ENCODE data around the gene FIGNL1. TPM values are rescaled to one million over a fixed set of nuclear protein-coding genes. Genes with fewer than 3 reads are reported as not detected.

FIGNL1 gene
- total RNA-seq, 1 experiment from 2014 or later, result 13.8 TPM

DNA sequence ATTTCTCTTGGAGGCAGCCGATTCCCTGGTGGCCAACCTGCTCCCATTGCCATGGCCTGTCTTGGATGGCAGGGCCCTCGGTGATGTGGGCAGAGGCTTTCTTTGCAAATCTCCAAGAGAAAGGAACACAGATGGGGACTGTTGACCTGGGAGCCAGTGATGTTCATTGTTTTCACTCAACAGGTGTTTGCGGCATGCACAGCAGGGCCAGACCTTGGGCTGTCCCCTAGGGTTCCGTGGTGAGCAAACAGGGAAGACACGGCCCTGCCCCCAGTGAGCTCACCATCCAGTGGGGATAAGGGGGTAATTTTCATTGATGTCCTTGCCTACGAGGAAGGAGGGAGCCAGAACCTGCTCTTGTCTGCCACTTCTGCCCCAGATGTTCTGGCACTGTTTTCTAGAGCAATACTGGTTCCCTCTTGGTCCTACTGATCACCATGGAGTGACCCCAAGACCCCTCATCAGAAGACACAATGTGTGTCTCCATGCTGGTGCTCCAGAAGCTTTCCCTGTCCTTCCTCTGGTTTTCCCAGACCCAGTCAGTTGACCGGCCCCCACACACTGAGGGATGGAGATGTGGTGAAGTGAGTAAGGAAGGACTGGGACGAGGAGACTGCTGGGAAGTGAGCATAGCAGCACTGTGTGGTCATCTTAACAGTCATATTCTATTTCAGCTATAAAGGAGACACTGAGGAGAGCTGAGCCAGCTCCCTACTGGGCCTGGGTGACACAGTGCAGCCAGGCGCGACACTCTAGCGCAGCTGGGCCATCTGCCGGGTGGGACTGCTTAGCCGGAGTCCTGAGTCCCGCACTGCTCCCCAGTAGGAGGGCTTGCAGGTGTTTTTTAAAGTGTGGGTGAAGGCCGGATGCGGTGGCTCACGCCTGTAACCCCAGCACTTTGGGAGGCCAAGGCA, 20.4 kb upstream of the FIGNL1 start:
- H3K36me3 Mint-ChIP-seq (ENCODE audit: insufficient read depth in 1 of 3, low read depth in 3 of 3), result no peaks in the 10 kb centered on the region; a peak in 1 of 7 replicates
- Histone ChIP-seq H3K27ac (ENCODE audit: insufficient read length, low read depth, low read length) (no peak overlapping the region), H3T11ph (ENCODE audit: low read length) (no peak overlapping the region), H2BK120ac (ENCODE audit: low read depth, low read length, poor library complexity, severe bottlenecking) (no peak overlapping the region), H3K4me1 (ENCODE audit: insufficient read depth, low read length) (no peaks in the 10 kb centered on the region), H4K8ac (replicated peaks; ENCODE audit: insufficient read length, low read depth, low read length) (no peak overlapping the region), H3K23me2 (ENCODE audit: insufficient read length, low read depth, low read length, poor library complexity, severe bottlenecking) (no peaks in the 10 kb centered on the region), H2AK5ac (ENCODE audit: insufficient read length, low read length) (no peak overlapping the region), H3K9me3 (ENCODE audit: control insufficient read depth, low read depth, low read length) (no peaks in the 10 kb centered on the region), H4K91ac (ENCODE audit: insufficient read length, low read depth, low read length) (no peak overlapping the region), H3K56ac (ENCODE audit: insufficient read length, low read depth, low read length) (no peak overlapping the region), H2BK5ac (ENCODE audit: insufficient read length, low read length) (no peak overlapping the region), H4K20me1 (ENCODE audit: control insufficient read depth, insufficient read depth, insufficient read length) (no peaks in the 10 kb centered on the region), H3K79me2 (ENCODE audit: insufficient read depth, low read length) (no peaks in the 10 kb centered on the region), H3K14ac (ENCODE audit: insufficient read depth, low read length) (no peak overlapping the region), H2BK20ac (ENCODE audit: low read depth, low read length, poor library complexity, severe bottlenecking) (no peak overlapping the region), H3K23ac (ENCODE audit: insufficient read length, low read depth, low read length) (no peak overlapping the region), H3K79me1 (ENCODE audit: insufficient read depth, low read depth, low read length, poor library complexity, severe bottlenecking) (no peaks in the 10 kb centered on the region), H3K4ac (ENCODE audit: low read depth, low read length) (no peak overlapping the region), H3K27me3 (ENCODE audit: insufficient read depth, low read length) (no peaks in the 10 kb centered on the region), H2BK15ac (ENCODE audit: low read depth, low read length) (no peak overlapping the region), H3K4me2 (ENCODE audit: insufficient read depth, insufficient read length, low read length) (no peak overlapping the region), H3K18ac (ENCODE audit: insufficient read length, low read depth, low read length) (no peak overlapping the region), H3K9ac (ENCODE audit: extremely low read depth, insufficient read length, low read length) (no peak overlapping the region), H2BK12ac (ENCODE audit: insufficient read length, low read depth, low read length) (no peak overlapping the region), H4K5ac (ENCODE audit: insufficient read length, low read depth, low read length) (no peak overlapping the region), H2AFZ (ENCODE audit: low read length) (no peak overlapping the region)
- DNase-seq, result no peak
- WGBS (ENCODE audit: extremely low coverage, insufficient read length, low lambda C conversion rate), result no CpG with 5 or more reads among the region's 17 CpGs
- peak overlapping the region in 1 of 3 experiments; percentile 31; a peak in 2 of 7 replicates for H3K27ac Mint-ChIP-seq
- peaks cover 22% of the 10 kb centered on the region for H3K27me3 Mint-ChIP-seq (ENCODE audit: low read depth)
- H3K4me1 Mint-ChIP-seq, result peaks cover 7 to 9% of the 10 kb centered on the region in 2 experiments
- TF ChIP-seq, protein P1, sequence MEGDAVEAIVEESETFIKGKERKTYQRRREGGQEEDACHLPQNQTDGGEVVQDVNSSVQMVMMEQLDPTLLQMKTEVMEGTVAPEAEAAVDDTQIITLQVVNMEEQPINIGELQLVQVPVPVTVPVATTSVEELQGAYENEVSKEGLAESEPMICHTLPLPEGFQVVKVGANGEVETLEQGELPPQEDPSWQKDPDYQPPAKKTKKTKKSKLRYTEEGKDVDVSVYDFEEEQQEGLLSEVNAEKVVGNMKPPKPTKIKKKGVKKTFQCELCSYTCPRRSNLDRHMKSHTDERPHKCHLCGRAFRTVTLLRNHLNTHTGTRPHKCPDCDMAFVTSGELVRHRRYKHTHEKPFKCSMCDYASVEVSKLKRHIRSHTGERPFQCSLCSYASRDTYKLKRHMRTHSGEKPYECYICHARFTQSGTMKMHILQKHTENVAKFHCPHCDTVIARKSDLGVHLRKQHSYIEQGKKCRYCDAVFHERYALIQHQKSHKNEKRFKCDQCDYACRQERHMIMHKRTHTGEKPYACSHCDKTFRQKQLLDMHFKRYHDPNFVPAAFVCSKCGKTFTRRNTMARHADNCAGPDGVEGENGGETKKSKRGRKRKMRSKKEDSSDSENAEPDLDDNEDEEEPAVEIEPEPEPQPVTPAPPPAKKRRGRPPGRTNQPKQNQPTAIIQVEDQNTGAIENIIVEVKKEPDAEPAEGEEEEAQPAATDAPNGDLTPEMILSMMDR (conservative IDR thresholded peaks at IDR 0.05), result no peak
- H3K9me3 Mint-ChIP-seq, result peaks cover 0 to 3% of the 10 kb centered on the region in 2 experiments; a peak in 1 of 5 replicates
- no peak overlapping the region for H3K4me3 Mint-ChIP-seq
